Activated CD4-positive, alpha-beta memory T cell treated with anti-CD3 and anti-CD28 coated beads for 36 hours (primary cell): ENCODE data around the gene LSS. TPM values are rescaled to one million over a fixed set of nuclear protein-coding genes. Genes with fewer than 3 reads are reported as not detected.

Source experiments
- total RNA-seq, 2 experiments: library from RNA; stranded (reverse); gene quantifications; one replicate each; pipeline ENCODE4 v1.2.3, GENCODE V29; 2021

LSS gene
- total RNA-seq, 2 experiments from 2014 or later = 22.7 to 22.8 TPM

Other genes starting within 250 kb of the LSS start
- under 1 TPM; 0.39 to 0.40 TPM for gene COL6A1, start 247.0 kb downstream of the LSS start, total RNA-seq
- 1 to 10 TPM; 4.3 to 4.8 TPM for gene COL6A2, start 130.7 kb downstream of the LSS start, total RNA-seq
- gene FTCD, start 73.2 kb downstream of the LSS start, total RNA-seq = under 1 TPM in 1 of 2 experiments, not detected in 1; 0.22 TPM
- gene SPATC1L, start 44.3 kb downstream of the LSS start, total RNA-seq = 1 to 10 TPM; 5.7 to 6.7 TPM
- gene MCM3AP, start 56.8 kb upstream of the LSS start, total RNA-seq = 100 to 1,000 TPM; 117 to 126 TPM
- gene YBEY, start 57.6 kb upstream of the LSS start, total RNA-seq = 10 to 100 TPM; 14.4 to 14.8 TPM
- gene C21orf58, start 95.1 kb upstream of the LSS start, total RNA-seq = 10 to 100 TPM; 25.8 to 28.1 TPM
- gene PCNT, start 95.4 kb upstream of the LSS start, total RNA-seq = 10 to 100 TPM; 48.5 to 50.6 TPM
- gene DIP2A, start 230.1 kb upstream of the LSS start, total RNA-seq = 10 to 100 TPM; 32.0 to 35.3 TPM